ENCODE data around the gene TMED6. TPM values are rescaled to one million over a fixed set of nuclear protein-coding genes. Genes with fewer than 3 reads are reported as not detected.

TMED6 gene
- total and polyA plus RNA-seq, 2 of the 8 experiments (the other 6 are each of a cell fraction or from before 2014, with no cell fraction given), result not detected

DNA sequence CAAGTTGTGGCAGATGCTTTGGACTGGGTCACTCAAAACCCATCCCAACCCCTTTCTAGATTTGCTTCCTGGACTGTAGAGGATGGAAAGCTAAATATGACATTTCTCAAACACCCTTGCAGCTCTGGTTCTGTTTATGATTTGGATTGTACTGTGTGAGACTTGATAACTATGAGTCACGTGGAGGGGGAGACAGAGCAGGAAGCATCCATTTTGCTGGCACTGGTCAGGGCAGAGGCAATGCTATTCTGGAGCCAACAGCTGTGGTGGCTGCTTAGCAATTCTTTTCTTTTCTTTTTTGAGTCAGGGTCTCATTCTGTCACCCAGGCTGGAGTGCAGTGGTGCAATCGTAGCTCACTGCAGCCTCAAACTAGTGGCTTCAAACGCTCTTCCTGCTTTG lies 47.8 kb upstream of the TMED6 start:
- H2AK5ac ChIP-seq (ENCODE audit: low read depth, low read length), result no peak overlapping the region
- 0 out of 2 replicates have a peak overlapping the region, but pooled peaks have one; percentile 11 for H2BK15ac ChIP-seq (ENCODE audit: low read length)
- H3K56ac ChIP-seq (replicated peaks; ENCODE audit: insufficient read length, low read depth, low read length), result no peak overlapping the region
- 89% methylated on average over 3 of the region's 3 CpGs; no CpG with 5 or more reads in 1 of the 2 experiments for WGBS, 2 experiments (ENCODE audit: extremely low coverage in 1 of 2, insufficient coverage in 1 of 2, insufficient read length in 1 of 2, insufficient replicate concordance in 2 of 2, low coverage in 1 of 2, low lambda C conversion rate in 2 of 2, missing lambda C conversion rate in 1 of 2)
- no peaks in the 10 kb centered on the region for H3K9me3 ChIP-seq (ENCODE audit: insufficient read depth in 2 of 2, low read depth in 1 of 2, low read length in 1 of 2)
- no peaks in the 10 kb centered on the region for H3K79me1 ChIP-seq (ENCODE audit: low read depth, low read length)
- peaks cover 0 to 2% (median 1%) of the 10 kb centered on the region in 4 experiments; a peak in 3 of 7 replicates for H3K4me1 ChIP-seq (replicated peaks in 1 of 4; ENCODE audit: control insufficient read depth in 3 of 4, insufficient read depth in 4 of 4, low read length in 3 of 4)
- H3K36me3 ChIP-seq (ENCODE audit: control insufficient read depth in 2 of 4, insufficient read depth in 4 of 4, low read length in 3 of 4), result no peaks in the 10 kb centered on the region
- no peak overlapping the region for H3K4me3 ChIP-seq (ENCODE audit: extremely low read depth in 1 of 4, insufficient read depth in 2 of 4, low read depth in 3 of 4, low read length in 4 of 4)
- FAIRE-seq (no peak), DNase-seq (ENCODE audit: low read depth in 1 of 2, low spot score in 2 of 2) (no peak)
- H2BK120ac ChIP-seq (replicated peaks; ENCODE audit: low read depth, low read length), result no peak overlapping the region
- CTCF ChIA-PET (ENCODE audit: partially characterized antibody), result interaction anchor here (0.6 to 3.1 kb wide), 12 partner anchors 8 to 1128 kb away, joined by 3 to 13 read pairs (median 4); no protein-coding TSS in a partner anchor
- H2BK5ac ChIP-seq (ENCODE audit: low read depth, low read length), result no peak overlapping the region
- no peak overlapping the region for H3K14ac ChIP-seq (ENCODE audit: insufficient read length)
- no peaks in the 10 kb centered on the region for H3K79me2 ChIP-seq (ENCODE audit: control insufficient read depth in 1 of 2, insufficient read depth in 2 of 2, low read length in 2 of 2)
- H3K27me3 ChIP-seq (replicated peaks in 1 of 4; ENCODE audit: control insufficient read depth in 3 of 4, extremely low read depth in 1 of 4, insufficient read depth in 3 of 4, low read length in 3 of 4), result no peaks in the 10 kb centered on the region
- H4K20me1 ChIP-seq (replicated peaks in 1 of 2; ENCODE audit: control insufficient read depth in 1 of 2, insufficient read depth in 2 of 2, low read length in 2 of 2), result no peaks in the 10 kb centered on the region
- H3K18ac ChIP-seq (ENCODE audit: extremely low read depth, low read length), result no peak overlapping the region
- H2BK12ac ChIP-seq (ENCODE audit: low read depth, low read length), result no peak overlapping the region
- H4K91ac ChIP-seq (replicated peaks; ENCODE audit: insufficient read length, low read length), result no peak overlapping the region
- H3K4ac ChIP-seq (replicated peaks; ENCODE audit: insufficient read length, low read depth, low read length), result no peak overlapping the region
- no peak overlapping the region for H3K4me2 ChIP-seq (ENCODE audit: insufficient read depth in 1 of 2, low read depth in 2 of 2, low read length in 2 of 2)
- no peak overlapping the region for H3K23ac ChIP-seq (ENCODE audit: insufficient read length)
- no peak overlapping the region for H2BK20ac ChIP-seq (ENCODE audit: low read length)
- H2AFZ ChIP-seq (ENCODE audit: low read length), result no peak overlapping the region; the same call in 1 of the 2 replicates
- H4K5ac ChIP-seq (ENCODE audit: insufficient read length, low read depth, low read length), result no peak overlapping the region
- H4K8ac ChIP-seq (ENCODE audit: extremely low read depth, insufficient read depth, low read length), result no peak overlapping the region
- POLR2A ChIA-PET (ENCODE audit: partially characterized antibody), result interaction anchor here (0.7 to 1.8 kb wide), 3 partner anchors 10 to 13 kb away, joined by 3 to 8 read pairs (median 3); partner anchors contain the start of gene TERF2
- no peak overlapping the region for H3K27ac ChIP-seq (ENCODE audit: low read depth, low read length)
- no peak overlapping the region for H3K9ac ChIP-seq (replicated peaks in 1 of 4; ENCODE audit: extremely low read depth in 1 of 4, low read depth in 3 of 4, low read length in 3 of 4)
- H3K23me2 ChIP-seq (ENCODE audit: low read depth, low read length), result no peaks in the 10 kb centered on the region
- no peak for TF ChIP-seq CTBP2 (IDR thresholded peaks at IDR 0.05; ENCODE audit: borderline replicate concordance, insufficient read depth, insufficient read length, low read length)
